NCI-H510A treated with DMSO at 0.1 percent for 48 hours (cell line): ENCODE measurements around the gene SHPK.

Source experiments
- DNase-seq: peaks from one replicate; lab custom pipeline; 2025; lab: John Stamatoyannopoulos, UW

Gene SHPK

GRCh38 chr17:3636154-3636907 is at the start of gene SHPK, which contains the start of gene CTNS:
TSS of gene SHPK (minus strand) at chr17:3636250. CDS start at chr17:3636219, 31 bp downstream.
TSS of gene CTNS (plus strand) at chr17:3636760. CDS start at chr17:3640207, 3,447 bp downstream.
- peak; percentile 89 for DNase-seq

- no peak for DNase-seq
These were observed 49.1 kb upstream of the SHPK start for GRCh38 chr17:3685174-3685573.

- no peak for DNase-seq
These were observed 47.0 kb upstream of the SHPK start for GRCh38 chr17:3683054-3683511.

GRCh38 chr17:3682033-3682432 is 46.0 kb upstream of the SHPK start:
- DNase-seq = no peak

GRCh38 chr17:3681565-3681964 is 45.5 kb upstream of the SHPK start:
- no peak for DNase-seq

- no peak for DNase-seq
These were observed 45.0 kb upstream of the SHPK start for GRCh38 chr17:3681057-3681456.

GRCh38 chr17:3679531-3680126 is 43.6 kb upstream of the SHPK start:
- no peak for DNase-seq

- DNase-seq = no peak
These were observed 42.9 kb upstream of the SHPK start for GRCh38 chr17:3678821-3679530.

GRCh38 chr17:3678095-3678820 is 42.2 kb upstream of the SHPK start:
- DNase-seq = no peak

- DNase-seq = no peak
These were observed 39.8 kb upstream of the SHPK start for GRCh38 chr17:3675886-3676285.

GRCh38 chr17:3672571-3672970 is 36.5 kb upstream of the SHPK start:
- no peak for DNase-seq

GRCh38 chr17:3669548-3669947 is 33.5 kb upstream of the SHPK start:
- no peak for DNase-seq

GRCh38 chr17:3669085-3669347 is 33.0 kb upstream of the SHPK start:
- no peak for DNase-seq

GRCh38 chr17:3668279-3669084 is 32.4 kb upstream of the SHPK start, which contains the start of the genes EMC6 and TAX1BP3:
TSS of gene EMC6 (plus strand) at chr17:3668812. CDS start at chr17:3669147, 335 bp downstream.
TSS of gene TAX1BP3 (minus strand) at chr17:3668578. CDS start at chr17:3668526, 52 bp downstream.
- DNase-seq = peak; percentile 91

- peak; percentile 39 for DNase-seq
These were observed 31.6 kb upstream of the SHPK start for GRCh38 chr17:3667366-3668278.

- no peak for DNase-seq
These were observed 30.5 kb upstream of the SHPK start for GRCh38 chr17:3666516-3666915.

- DNase-seq = no peak
These were observed 29.8 kb upstream of the SHPK start for GRCh38 chr17:3665834-3666233.

GRCh38 chr17:3663102-3664011 is 27.3 kb upstream of the SHPK start:
- DNase-seq = no peak

GRCh38 chr17:3660311-3660891 is 24.4 kb upstream of the SHPK start:
- no peak for DNase-seq
